ENCODE results near the gene EBPL. TPM values are rescaled to one million over a fixed set of nuclear protein-coding genes. Genes with fewer than 3 reads are reported as not detected.

Gene EBPL
- 10 to 100 TPM in 1 of 4 donors, 1 to 10 TPM in 3; 3.8 to 11.0 (median 8.8) TPM for total RNA-seq

GRCh38 chr13:49690995-49691784 lies at the start of gene EBPL:
Gene EBPL, minus strand, starts transcription at chr13:49691486. Its CDS starts 62 bp downstream, at chr13:49691424.
- ATAC-seq (peak; percentile 92 to 95), DNase-seq (peak; percentile 90 to 91)
- Histone ChIP-seq H3K4me3 (peak within 1 kb of the TSS; percentile 63 to 81 (median 72)), H3K27me3 (no peaks in the 10 kb centered on the region), H3K27ac (peak within 1 kb of the TSS; percentile 76 to 89 (median 84)), H3K9me3 (no peaks in the 10 kb centered on the region), H3K36me3 (peaks cover 0 to 10% of the 10 kb centered on the region in 2 donors), H3K4me1 (peaks cover 13 to 15% of the 10 kb centered on the region in 2 donors)
- TF ChIP-seq POLR2A (IDR thresholded peaks at IDR 0.05), result peak in 1 of 2 donors; percentile 40
- TF ChIP-seq CTCF (IDR thresholded peaks at IDR 0.05 in 4 of 5, conservative IDR thresholded peaks at IDR 0.05 in 1 of 5), result no peak
- in situ Hi-C loops (cut with MboI; ENCODE audit: low sequenced_read_pairs in 4 of 4), result loop anchor here in 2 of 4 donors (10.0 kb wide), 2 partner anchors 94 to 104 kb away; partner anchors contain the start of gene KPNA3 (in 1 of the 2)
- intact Hi-C loops (cut with DNase I; ENCODE audit: low total_unique reads), result loop anchor here (1.0 to 5.0 kb wide), 4 partner anchors 38 to 391 kb away; partner anchors contain the start of gene KPNA3

- Histone ChIP-seq H3K9me3 (no peaks in the 10 kb centered on the region), H3K4me3 (no peak overlapping the region), H3K27ac (no peak overlapping the region), H3K27me3 (no peaks in the 10 kb centered on the region), H3K4me1 (no peaks in the 10 kb centered on the region), H3K36me3 (peaks cover 0 to 21% of the 10 kb centered on the region in 2 donors)
- TF ChIP-seq CTCF (IDR thresholded peaks at IDR 0.05 in 4 of 5, conservative IDR thresholded peaks at IDR 0.05 in 1 of 5) (no peak), POLR2A (IDR thresholded peaks at IDR 0.05) (no peak)
- intact Hi-C loops (cut with DNase I; ENCODE audit: low total_unique reads), result no loop called here
- in situ Hi-C loops (cut with MboI; ENCODE audit: low sequenced_read_pairs in 4 of 4), result no loop called here
- no peak for ATAC-seq
- DNase-seq, result no peak
Observed at GRCh38 chr13:49740870-49741269, 49.6 kb upstream of the EBPL start.

- Histone ChIP-seq H3K27ac (no peak overlapping the region), H3K27me3 (no peaks in the 10 kb centered on the region), H3K4me3 (no peak overlapping the region), H3K4me1 (no peaks in the 10 kb centered on the region), H3K36me3 (peaks cover 0 to 9% of the 10 kb centered on the region in 2 donors), H3K9me3 (no peaks in the 10 kb centered on the region)
- TF ChIP-seq POLR2A (IDR thresholded peaks at IDR 0.05), result no peak
- no peak for TF ChIP-seq CTCF (IDR thresholded peaks at IDR 0.05 in 4 of 5, conservative IDR thresholded peaks at IDR 0.05 in 1 of 5)
- in situ Hi-C loops (cut with MboI; ENCODE audit: low sequenced_read_pairs in 4 of 4) (no loop called here), intact Hi-C loops (cut with DNase I; ENCODE audit: low total_unique reads) (loop anchor here (10.0 kb wide), 1 partner anchor 105 kb away; no protein-coding TSS in a partner anchor)
- no peak for DNase-seq
- ATAC-seq, result no peak
Observed at GRCh38 chr13:49739498-49740187, 48.4 kb upstream of the EBPL start.

GRCh38 chr13:49733181-49733951 lies 42.1 kb upstream of the EBPL start:
- no peaks in the 10 kb centered on the region for H3K9me3 ChIP-seq
- H3K4me3 ChIP-seq, result no peak overlapping the region
- H3K27me3 ChIP-seq, result no peaks in the 10 kb centered on the region
- DNase-seq (peak; percentile 17 to 53), ATAC-seq (peak; percentile 85 to 95)
- in situ Hi-C loops (cut with MboI; ENCODE audit: low sequenced_read_pairs in 4 of 4) (no loop called here), intact Hi-C loops (cut with DNase I; ENCODE audit: low total_unique reads) (loop anchor here (2.0 to 10.0 kb wide), 4 partner anchors 41 to 111 kb away; partner anchors contain the start of genes EBPL and KPNA3)
- peaks cover 0 to 6% of the 10 kb centered on the region in 2 donors for H3K36me3 ChIP-seq
- TF ChIP-seq POLR2A (IDR thresholded peaks at IDR 0.05), result no peak
- no peak for TF ChIP-seq CTCF (IDR thresholded peaks at IDR 0.05 in 4 of 5, conservative IDR thresholded peaks at IDR 0.05 in 1 of 5)
- H3K27ac ChIP-seq, result peak overlapping the region; percentile 66 to 86 (median 72)
- H3K4me1 ChIP-seq, result peaks cover 23 to 32% of the 10 kb centered on the region in 2 donors
